HG03342 (cell line): ENCODE data around the gene GTF2I.
A peak's percentile ranks its signal among the peaks of the same experiment; 100 is the strongest.
"Not testable (repeated sequence)": the region's sequence is repeated elsewhere in the genome, so short reads cannot be mapped to it uniquely, and the experiment has no call there.

Experiments used
- ATAC-seq: cut with Tn5 transposase; IDR thresholded peaks from one replicate; pipeline ENCODE4 v1.9.1; 2021; ENCODE audit warnings: mild to moderate bottlenecking, moderate library complexity; ENCODE audit not compliant: unreplicated experiment

Gene GTF2I

DNA sequence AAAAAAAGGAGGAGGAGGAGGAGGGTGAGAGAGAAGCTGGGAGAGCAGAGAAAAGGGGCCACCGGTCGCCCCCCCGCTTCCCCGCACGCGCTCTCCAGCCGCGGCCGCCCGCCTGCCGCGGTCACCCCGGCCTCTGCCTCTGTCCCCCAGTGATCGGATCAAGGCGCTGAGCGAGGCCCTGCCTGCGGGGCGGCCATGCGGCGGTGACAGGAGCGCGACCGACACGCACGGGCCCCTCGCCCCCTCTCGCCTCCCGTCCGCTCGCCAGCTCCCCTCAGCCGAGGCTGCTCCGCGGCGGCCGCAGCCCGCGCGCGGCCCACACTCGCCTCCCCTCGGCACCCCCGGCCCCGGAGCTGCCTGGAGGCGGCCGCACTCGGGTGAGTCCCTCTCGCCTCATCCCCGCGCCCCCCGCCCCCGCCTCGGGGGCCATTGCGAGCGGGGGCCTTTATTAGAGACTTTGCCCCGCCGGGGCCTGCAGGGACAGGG is at the start of gene GTF2I:
Gene GTF2I, plus strand, starts transcription at position 27 of the 486 bp plus-strand sequence. CDS start 31,411 bp downstream, outside the sequence.
- peak; percentile 11 for ATAC-seq

DNA sequence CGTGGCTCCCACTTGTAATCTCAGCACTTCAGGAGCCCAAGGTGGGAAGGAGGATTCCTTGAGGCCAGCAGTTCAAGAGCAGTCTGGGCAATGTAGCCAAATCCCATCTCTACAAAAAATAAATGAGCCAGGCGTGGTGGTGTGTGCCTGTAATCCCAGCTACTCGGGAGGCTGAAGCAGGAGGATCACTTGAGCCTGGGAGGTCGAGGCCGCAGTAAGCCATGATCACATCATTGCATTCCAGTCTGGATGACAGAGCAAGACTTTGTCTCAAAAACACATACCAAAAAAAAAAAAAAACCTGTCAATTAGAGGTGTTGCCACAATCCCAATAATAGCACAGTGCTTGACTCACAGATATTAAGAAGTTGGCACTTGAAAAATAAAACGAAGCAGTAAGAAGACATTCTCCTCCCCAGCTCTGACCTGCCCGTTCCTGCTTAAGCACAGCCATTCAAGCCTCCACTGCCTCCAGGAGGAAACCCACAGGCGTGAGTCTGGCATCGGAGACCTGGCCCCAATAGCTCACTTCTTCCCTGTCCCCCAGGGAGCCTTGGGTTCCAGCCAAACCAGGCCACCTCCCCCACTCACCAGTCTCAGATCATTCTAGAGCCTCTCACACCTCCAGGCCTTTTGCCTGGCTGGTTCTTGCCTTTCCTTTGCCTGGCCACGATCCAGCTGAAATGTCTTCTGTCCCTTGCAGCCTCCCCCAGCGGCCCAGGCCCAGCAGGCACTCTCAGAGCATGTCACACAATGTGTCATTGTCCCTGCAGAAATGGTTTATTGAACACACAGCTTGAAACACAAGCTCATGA is 45.3 kb upstream of the GTF2I start:
- ATAC-seq, result no peak

DNA sequence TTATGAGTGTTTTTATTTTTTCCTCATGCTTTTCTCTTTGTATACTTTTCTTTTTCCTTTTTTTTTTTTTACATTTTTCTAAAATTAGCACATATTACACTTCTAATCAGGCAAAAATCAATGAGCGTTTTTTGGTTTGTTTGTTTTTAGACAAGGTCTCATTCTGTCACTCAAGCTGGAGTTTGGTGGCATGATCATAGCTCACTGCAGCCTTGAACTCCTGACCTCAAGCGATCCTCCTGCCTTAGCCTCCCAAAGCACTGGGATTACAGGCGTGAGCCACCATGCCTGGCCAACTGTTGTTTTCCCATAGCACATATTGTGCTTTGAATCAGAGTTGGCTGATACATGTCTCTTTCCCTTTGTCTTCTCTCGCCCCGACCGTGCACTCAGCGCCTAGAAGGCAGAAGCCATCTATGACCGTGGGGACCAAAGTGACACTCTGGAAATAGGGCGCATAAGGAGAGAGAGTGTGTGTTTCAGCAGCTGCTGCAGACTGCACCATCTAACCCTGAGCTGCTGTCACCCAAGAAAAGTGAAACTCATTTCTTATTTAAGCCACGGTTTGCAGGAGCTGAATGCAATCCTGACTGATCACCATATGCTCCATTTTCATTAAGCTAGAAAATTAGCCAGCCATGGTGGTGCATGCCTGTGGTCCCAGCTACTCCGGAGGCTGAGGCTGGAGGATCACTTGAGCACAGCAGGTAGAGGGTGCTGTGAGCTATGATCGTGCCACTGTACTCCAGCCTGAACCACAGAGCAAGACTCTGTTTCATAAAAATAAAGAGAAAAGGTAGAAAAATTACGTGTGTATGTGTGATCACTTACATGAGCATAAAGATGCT is 41.4 kb upstream of the GTF2I start:
- ATAC-seq, result no peak

DNA sequence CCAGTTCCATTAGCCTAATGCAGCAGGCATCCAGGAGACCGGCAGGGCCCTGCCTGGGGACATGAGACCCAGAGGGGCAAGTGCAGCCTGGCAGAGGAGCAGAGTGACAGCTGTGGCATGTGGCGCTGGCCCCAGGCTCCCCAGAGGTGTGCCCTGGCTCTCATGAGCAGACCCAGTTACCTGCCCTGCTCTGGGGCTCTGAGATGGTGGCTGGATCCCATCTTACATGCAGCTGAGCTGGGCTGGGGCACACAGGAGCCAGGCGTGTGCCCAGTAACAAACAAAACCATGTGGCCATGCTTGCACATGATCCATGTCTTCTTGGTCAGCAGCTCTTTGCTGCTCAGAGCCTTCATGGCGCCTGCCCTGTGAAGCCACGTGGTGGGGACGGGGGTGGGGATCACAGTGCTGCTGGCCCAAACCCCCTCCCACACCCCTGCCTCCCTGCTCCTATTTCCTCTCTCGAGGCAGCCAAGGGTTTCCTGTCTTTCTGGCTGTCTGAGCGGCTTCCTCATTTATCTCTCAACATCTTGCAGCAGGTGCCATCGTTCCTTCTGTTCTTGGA is 40.3 kb upstream of the GTF2I start:
- ATAC-seq, result no peak

DNA sequence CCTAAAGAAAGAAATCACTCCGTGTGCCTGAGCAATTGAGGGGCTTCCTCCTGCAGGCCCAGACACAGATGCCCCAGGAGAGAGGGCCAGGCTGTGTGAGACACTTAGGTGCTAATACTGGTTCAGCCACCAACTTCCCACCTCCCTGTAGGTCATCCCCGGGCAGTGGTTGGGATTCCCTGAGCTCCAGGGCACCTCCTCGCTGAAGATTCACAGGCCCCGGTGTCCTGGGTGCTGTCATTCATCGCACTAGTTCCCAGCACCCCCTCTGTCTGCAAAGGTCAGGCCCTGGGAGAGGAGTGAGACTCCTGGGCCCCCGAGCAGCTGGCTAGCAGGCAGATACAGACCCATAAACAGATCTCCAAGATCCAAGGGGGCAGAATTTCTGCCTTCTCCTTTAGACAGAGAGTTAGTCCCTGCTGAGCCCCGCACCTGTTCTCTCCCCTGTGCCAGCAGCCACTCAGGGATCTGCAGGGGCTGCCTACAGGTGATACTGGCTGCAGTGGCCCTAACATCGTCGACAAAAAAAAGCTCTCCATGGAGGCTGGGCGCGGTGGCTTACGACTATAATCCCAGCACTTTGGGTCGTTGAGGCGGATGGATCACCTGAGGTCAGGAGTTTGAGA is 38.2 kb upstream of the GTF2I start:
- no peak for ATAC-seq

DNA sequence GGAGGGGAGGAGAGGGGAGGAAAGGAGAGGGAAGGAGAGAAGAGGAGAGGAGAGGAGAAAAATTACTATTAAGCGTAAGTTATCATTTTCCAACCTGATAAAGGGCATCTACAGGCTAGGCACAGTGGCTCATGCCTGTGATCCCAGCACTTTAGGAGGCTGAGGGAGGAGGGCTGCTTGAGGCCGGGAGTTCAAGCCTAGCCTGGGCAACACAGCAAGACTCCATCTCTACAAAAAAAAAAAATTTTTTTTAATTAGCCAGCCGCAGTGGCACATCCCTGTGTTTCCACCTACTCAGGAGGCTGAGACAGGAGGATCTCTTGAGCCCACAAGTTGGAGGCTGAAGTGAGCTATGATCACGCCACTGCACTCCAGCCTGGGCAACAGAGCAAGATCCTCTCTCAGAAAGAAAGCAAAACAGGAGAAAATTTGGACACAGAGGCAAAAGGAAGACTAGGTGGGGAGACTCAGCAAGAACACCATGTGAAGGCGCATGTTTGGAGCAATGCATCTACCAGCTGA is 35.2 kb upstream of the GTF2I start:
- ATAC-seq, result no peak

DNA sequence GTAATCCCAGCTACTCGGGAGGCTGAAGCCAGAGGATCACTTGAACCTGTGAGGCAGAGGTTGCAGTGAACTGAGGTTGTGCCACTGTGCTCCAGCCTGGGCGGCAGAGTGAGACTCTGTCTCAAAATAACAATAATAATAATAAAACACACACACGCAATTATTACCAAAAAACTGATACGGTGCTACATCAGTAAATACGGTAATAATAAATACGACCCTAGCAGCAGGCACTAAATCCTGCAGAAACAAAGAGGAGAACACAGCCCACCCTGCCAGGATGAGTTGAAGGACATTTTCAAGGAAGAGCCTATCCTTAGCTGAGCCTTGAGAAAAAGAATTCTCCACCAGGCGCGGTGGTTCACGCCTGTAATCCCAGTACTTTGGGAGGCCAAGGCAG is 34.4 kb upstream of the GTF2I start:
- no peak for ATAC-seq

DNA sequence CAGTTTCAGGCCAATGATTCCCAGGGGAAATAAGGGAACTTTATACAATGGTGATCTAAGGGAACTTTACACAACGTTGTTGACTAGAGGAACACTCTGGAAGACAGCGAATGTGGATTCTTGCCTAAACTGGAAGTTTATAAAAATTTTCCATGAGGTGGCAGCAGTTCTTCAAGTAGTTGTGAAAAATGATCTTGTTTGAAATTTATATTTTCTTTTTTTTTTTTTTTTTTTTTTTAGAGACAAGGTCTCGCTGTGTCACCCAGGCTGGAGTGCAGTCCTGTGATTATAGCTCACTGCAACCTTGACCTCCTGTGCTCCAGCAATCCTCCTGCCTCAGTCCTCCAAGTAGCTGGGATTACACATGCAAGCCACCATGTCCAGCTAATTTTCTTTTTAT is 32.1 kb upstream of the GTF2I start:
- no peak for ATAC-seq

DNA sequence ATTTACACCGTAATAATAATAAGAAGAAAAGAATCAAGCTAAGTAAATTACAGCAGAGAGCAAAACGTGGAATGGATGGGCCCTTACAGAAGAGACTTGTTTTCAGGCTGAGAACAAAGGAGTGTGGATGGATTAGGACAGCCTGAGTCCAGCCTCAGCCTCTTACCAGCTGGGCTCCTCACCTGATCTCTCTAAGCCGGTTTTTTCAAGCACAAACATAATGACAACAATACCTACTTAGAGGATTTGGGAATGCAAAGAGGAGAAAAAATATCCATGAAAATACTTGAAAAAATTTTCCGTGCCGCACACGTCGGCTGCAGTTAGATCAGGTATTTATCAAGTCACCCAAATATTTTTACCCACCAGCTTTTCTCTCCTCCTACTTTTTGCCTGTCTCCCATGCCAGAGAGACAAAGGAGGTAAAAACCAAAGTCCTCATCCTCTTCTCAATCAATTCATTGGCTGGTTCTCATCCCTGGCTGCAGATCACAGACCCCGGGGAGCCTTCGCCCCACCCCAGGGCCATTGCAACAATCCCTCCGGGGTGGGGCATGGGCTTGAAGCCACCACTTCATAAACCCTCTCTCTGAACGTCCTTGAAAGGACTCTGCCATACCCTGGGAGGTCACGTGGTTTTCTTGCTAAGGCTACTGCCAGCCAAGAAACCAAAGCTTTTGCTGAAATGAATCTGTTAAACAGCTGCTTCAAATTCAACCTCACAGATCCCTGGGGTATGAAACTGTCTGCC is 29.7 kb upstream of the GTF2I start:
- ATAC-seq, result no peak

DNA sequence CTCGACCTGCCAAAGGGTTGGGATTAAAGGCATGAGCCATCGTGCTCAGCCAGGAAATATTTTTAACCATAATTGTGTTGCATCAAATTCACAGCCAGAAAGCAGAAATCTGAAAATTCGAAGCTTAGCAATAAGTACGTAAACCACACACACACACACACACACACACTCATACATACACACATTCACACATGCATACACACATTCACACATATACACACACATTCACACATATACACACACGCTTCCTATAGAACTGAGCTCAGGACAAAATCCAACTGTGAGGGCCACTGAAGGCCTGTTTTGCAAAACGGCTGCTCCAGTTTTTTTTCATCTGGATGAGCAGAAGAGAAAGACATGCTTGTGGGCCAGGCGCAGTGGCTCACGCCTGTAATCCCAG is 25.0 kb upstream of the GTF2I start:
- ATAC-seq, result no peak

DNA sequence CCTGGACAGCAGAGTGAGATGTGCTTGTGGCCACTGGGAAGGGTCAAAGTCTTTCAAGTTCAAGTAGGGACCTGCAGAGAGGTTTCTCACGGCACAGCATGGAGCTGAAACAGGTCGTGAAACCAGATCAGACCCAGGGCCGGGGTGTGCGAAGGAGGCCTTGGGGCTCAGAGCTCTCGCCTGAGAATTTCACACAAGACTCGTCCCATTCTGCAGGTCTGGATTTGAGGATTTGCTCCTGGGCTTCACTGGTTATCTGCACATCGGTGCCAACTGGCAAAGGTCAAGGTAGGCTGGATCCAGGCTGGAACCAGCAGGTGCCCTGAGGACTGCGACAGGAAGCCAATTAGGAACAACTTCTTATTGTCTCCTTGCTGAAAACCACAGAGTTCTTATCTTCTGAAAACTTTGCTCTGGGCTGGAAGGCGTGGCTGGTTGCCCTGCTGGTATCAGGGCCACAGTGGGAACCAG is 24.0 kb upstream of the GTF2I start:
- no peak for ATAC-seq

DNA sequence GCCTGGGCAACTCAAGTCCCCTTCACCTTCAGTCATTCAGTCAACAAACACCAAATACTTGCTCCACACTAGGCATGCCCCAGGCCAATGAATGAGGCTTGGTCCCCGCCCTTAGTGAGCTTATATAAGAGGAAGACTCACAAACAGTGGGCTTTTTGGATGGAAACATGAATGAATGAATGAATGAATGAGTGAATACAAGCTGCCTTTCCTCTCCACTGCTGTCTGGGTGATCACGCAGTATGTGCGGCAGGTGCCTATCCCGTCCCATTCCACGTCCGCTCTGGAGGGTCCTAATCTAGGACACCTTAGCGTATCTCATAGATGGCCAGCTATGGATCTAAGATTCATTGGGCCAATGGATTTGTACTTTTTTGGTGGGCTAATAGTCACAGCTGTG is 19.8 kb upstream of the GTF2I start:
- ATAC-seq, result no peak

DNA sequence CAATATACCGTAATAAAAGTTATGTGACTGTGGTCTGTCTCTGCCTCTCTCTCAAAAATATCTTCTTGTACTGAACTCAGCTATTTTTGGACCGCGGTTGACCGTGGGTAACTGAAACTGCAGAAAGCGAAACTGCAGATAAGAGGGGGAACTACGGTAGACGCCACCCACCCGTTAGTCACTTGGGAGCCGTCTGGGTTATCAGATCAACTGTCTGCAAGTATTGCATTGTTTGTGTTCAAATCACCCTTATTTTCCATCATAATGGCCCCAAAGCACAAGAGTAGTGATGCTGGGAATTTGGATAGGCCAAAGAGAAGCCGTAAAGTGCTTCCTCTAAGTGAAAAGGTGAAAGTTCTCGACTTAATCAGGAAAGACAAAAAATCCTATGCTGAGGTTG is 7.5 kb upstream of the GTF2I start:
- ATAC-seq, result peak; percentile 70

DNA sequence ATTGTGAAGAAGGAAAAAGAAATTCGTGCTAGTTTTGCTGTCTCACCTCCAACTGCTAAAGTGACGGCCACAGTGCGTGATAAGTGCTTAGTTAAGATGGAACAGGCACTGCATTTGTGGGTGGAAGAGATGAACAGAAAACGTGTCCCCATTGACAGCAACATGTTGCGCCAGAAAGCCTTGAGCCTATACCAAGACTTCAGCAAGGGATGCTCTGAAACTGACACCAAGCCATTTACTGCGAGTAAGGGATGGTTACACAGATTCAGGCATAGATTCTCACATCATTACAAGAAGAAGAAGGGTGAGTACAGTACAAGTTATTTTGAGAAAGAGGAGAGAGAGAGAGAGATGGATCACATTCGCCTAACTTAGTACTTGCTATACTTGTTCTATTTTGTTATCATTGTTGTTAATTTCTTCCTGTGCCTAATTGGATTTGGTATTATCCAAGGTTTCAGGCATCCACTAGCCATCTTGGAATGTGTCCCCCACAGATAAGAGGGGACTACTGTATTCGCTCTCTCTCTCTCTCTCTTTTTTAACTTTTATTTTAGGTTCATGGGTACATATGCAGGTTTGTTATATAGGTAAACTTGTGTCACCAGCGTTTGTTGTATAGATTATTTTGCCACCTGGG is 6.9 kb upstream of the GTF2I start:
- peak; percentile 43 for ATAC-seq

DNA sequence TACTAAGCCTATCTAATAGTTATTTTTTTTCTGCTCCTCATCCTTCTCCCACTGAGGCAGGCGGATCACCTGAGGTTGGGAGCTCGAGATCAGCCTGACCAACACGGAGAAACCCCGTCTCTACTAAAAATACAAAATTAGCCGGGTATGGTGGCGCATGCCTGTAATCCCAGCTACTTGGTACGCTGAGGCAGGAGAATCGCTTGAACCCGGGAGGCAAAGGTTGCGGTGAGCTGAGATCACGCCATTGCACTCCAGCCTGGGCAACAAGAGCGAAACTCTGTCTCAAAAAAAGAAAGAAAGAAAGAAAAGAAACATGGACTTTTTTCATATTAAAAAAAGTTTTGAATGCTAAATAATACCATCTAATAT is 6.4 kb upstream of the GTF2I start:
- ATAC-seq, result not testable (repeated sequence)

DNA sequence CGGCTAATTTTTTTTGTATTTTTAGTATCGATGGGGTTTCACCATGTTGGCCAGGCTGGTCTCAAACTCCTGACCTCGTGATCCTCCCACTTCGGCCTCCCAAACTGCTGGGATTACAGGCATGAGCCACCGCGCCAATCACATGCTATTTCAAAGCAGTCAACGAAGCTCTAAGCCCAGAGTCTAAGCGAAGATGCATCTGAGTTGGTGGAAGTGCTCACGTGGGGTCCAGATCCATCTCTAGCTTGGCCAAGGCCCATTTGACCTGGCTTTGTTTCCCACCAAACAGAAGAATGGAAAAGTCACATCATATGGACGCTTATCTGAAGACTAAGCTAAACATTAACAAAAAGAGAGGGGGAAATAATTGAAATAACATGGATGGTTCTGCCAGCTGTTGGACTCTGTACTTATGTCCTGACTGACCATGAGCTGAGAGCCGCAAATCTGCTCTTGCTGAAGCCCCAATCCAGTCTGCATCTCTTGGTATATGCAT is 3.8 kb upstream of the GTF2I start:
- ATAC-seq, result no peak

DNA sequence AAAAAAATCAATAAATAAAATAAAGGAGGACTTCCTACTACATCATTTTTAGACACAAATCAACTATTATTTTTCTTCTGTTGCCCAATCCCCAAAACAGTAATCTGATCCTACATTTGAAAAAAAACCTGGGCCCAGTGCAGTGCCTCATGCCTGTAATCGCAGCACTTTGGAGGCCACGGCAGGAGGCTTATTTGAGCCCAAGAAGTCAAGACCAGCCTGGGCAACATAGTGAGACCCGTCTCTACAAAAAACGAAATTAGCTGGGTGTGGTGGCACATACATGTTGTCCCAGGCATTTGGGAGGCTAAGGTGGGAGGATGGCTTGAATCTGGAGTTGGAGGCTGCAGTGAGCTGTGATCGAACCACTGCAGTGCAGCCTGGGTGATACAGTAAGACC is 2.7 kb upstream of the GTF2I start:
- no peak for ATAC-seq

DNA sequence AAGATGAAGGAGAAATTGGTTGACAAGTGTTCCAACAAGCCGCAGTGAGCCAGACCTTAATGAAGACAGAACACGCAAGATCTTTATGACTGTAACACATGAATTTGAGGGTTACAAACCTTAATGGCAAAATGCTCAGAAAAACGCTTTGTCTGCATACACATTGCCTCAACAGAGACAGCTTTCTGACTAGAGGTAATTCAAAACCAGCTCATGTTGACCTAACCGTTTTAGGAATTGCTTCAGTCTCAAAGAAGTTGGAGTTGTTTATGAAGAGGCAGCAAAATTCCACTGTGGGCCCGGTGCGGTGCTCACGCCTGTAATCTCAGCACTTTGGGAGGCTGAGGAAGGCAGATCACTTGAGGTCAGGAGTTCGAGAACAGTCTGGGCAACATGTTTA is 2.2 kb upstream of the GTF2I start:
- no peak for ATAC-seq

DNA sequence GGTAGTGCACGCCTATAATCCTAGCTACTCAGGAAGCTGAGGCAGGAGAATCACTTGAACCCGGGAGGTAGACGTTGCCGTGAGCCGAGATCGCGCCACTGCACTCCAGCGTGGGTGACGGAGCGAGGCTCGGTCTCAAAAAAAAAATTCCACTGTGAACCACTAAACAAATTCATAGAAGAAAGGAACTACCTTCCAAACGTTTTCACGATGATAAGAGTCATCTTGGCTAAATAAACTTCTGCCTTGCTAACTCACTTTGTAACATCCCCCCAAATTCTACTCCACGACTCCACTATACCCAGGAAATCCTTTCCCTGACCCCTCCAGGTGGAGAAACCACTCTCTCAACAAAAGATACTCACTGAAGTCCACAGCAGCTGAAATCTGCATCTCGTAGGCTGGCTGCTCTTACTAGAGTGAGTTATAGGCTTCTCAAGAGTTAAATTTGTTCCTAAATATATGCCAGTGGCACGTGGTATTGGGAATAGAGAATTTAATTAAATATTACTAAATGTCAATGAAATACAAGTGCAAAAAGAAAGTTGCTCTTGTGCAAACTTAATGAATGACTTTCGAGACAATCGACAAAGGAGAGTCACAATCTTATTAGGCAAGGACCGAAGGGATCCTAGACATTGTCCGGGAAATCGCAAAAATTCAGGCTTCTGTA is 1.6 kb upstream of the GTF2I start:
- ATAC-seq, result no peak
